HG03575 (cell line): Measurements from ENCODE around the gene RSKR.
"Not testable (repeated sequence)": the region's sequence is repeated elsewhere in the genome, so short reads cannot be mapped to it uniquely, and the experiment has no call there.

Experiments used
- ATAC-seq: cut with Tn5 transposase; IDR thresholded peaks from one replicate; pipeline ENCODE4 v1.9.1; 2021; ENCODE audit not compliant: unreplicated experiment, insufficient number of reproducible peaks, low FRiP score; ENCODE audit errors: extremely low read depth

The RSKR gene

DNA sequence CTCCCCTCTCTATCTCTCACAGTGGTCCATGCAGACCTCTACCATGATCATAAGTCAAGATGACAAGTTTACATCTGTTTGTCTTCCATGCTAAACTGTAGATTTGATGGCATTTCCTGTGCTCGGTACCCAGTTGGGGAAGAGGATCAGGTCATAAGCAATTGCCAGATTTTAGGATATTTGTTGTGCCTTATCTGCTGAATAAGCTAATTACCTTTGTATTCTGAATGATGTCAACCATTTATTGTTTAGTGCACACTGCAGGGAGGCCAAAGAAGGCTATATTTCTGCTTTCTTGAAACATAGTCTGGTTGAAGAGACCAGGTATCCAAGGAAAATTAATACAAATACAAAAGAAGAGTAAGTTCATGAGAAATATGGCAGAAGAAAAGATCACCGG lies 31.5 kb downstream of the RSKR start:
- no peak for ATAC-seq

DNA sequence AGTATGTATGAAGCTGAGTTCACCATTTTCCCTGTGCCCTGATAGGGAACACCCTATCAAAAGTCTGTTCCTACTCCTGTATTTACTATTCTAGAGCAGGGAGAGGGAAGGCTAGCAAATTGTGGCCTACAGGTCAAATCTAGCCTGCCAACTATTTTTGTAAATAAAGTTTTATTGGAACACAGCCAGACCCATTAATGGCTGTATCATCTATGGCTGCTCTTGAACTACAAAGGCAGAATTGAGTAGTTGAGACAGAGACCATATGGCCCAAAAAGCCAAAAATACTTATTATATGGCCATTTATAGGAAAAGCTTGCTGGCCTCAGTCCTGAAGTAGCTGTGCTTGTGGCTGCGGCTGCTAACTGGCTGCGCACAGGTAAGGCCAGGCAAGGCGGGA lies 33.0 kb downstream of the RSKR start:
- ATAC-seq: no peak

- no peak for ATAC-seq
These were observed 34.5 kb downstream of the RSKR start for GRCh38 chr17:28579526-28579925.

DNA sequence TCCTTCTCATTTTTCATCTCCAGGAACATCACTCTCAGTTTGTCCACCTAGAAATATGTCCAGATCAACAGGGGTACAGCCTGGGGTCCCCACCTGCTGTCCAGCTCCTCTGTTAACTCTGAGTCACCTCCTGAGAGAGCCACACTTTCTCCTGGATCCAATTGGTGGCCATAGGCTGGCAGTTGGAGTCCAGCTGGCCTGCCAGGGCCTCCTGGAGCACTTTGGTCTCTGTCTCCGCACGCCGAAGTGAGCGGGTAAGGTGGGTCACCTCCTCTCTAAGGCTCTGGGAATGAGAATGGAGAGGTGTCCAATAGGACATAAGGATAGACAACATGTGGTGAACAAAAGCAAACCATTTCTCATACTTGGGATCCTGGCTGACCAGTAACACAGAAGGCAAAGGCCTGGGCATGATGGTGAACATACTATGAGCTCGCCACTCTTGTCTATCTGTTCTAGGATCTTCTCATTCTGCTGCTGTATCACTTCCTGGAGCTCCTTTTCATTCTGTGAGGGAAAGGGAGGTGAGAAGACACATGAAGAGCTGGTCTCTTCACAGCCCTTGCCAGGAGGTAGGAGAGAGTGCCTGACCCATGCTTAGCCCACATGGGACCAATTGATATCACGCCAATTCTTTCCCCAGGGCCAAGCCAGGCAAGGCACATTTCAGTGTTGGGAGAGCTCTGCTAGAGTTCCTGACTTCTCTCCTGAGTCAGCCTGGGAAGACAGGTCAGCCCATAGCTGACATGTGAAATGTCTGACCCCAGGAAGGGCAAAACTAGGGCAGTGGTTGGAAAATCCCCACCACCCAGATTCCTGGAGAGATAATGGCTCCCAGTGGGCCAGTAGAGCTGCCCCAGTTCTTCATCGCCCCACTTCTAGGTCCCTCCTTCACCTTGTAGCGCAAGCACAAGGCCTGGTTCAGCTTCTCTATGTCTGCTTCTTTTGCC lies 35.5 kb downstream of the RSKR start:
- no peak for ATAC-seq

- ATAC-seq: no peak
These were observed 36.5 kb downstream of the RSKR start for GRCh38 chr17:28577466-28577824.

- no peak for ATAC-seq
These were observed 37.1 kb downstream of the RSKR start, which contains the start of gene ALDOC for GRCh38 chr17:28576758-28577465. Gene ALDOC, minus strand, starts transcription at chr17:28576895. Its CDS starts 1,363 bp downstream, at chr17:28575532.

- not testable (repeated sequence) for ATAC-seq
These were observed 38.0 kb downstream of the RSKR start for GRCh38 chr17:28576016-28576415.

DNA sequence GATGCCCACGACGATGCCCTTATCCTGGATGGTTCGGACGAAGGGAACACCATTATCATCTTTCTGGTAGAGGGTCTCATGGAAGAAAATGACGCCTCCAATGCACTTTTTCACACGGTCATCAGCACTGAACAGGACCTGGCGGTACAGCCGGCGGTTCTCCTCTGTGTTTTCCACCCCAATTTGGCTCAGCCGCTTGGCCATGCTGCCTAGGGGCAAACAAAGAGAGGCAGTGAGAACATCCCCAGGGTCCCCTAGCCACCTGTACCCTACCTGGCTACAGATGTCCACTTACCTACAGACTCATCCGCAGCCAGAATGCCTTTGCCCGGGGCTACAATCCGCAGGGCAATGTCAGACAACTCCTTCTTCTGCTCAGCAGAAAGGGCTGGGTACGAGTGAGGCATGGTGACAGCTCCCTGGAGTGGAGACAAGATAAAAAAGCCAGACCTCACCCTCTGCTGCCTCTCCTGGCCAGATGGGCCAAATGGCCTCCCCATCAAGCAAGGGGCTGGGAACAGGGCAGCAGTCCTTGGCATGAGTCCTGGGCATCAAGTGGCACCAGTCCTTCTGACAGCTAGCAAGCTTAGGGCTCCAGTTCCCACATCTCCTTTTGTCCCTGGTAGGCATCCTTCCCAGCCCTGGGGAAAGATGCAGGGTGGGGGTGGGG lies 38.7 kb downstream of the RSKR start:
- ATAC-seq: no peak

GRCh38 chr17:28574526-28574925 lies 39.5 kb downstream of the RSKR start:
- ATAC-seq: no peak

DNA sequence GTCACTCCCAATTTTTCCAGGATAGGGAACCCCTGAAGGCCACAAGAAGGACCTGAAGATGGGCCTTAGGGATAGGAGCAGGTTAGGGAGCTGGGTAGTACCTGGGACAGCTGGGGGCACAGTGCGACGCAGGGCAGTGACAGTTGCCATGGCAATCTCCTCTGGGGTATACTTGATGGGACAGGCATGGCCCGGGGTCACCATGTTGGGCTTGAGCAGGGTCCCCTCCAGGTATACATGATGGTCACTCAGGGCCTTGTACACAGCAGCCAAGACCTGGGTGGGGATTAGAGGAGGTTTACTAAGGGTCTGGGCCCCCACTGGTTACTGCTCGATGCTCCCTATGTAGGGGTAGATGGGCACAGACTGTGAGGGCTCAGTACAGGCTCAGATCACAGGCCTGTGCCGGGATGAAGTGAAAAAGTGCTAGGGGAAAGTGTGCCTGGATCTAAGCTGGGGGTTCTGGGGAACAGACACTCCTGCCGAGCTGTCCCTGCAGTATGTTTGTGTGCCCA lies 40.0 kb downstream of the RSKR start:
- ATAC-seq: no peak

GRCh38 chr17:28573521-28573920 lies 40.5 kb downstream of the RSKR start:
- ATAC-seq: no peak

- no peak for ATAC-seq
These were observed 41.0 kb downstream of the RSKR start for GRCh38 chr17:28573040-28573380.

- no peak for ATAC-seq
These were observed 41.5 kb downstream of the RSKR start for GRCh38 chr17:28572259-28573039.

- ATAC-seq: no peak
These were observed 42.4 kb downstream of the RSKR start, which contains the start of gene PIGS for GRCh38 chr17:28571361-28572122. Gene PIGS, minus strand, starts transcription at chr17:28571524. Its CDS starts 28 bp downstream, at chr17:28571496.

DNA sequence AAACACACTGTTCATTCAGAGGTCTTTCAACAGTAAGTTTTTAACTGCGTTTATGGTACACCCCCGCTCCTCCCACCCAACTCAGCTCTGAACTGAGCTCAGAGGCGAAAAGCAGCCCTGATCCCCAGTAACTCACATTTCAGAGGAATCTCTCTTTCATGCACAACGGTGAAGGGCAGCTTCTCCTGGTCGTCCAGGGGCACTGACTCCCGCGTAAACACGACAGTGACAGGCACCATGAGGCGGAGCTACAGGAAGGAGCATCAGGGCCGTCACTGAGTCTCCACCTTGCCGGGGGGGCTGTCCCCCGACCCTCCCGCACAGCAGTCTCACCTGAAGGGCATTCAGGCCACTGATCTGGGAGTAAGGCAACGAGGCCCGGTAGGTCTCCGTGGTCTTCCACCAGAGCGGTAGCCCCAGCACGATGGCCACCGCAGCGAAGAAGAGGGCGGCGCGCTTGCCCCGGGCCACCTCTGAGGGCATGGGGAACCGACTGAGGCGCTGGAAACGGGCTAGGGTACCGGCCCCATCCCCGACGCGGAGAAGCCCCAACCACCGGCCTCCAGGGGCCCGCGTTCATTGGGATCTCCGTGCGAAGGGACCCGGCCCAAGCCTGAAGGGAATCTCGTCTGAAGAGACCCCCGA lies 43.1 kb downstream of the RSKR start:
- ATAC-seq: no peak

- ATAC-seq: no peak
These were observed 44.5 kb downstream of the RSKR start for GRCh38 chr17:28569446-28569845.

DNA sequence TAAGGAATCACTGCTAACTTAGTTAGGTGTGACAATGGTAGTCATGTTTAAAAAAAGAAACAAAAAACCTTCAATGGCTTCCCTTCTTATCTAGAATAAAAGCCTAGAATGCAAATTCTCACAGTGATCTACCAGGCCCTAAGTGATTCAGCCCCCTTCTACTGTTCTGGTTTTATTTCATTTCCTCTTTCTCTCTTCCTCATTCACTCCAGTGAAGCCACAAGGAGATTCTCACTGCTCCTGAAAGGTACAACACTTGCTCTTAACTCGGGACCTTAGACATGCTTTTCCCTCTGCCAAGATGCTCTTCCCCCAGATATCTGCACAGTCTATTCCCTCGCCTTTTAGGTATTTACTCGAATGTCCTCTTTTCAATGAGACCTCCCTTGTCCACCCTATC lies 46.4 kb downstream of the RSKR start:
- ATAC-seq: no peak

GRCh38 chr17:28563475-28563874 lies 50.5 kb downstream of the RSKR start:
- ATAC-seq: no peak
